Neural cell (in vitro differentiated cells): ENCODE measurements around the gene KCNQ2.

Experiments
- EP300 ChIP-seq: fragments of 450-650 bp; conservative IDR thresholded peaks from 2 replicates; pipeline ENCODE4 v1.6.1; 2014; ENCODE audit warnings: antibody characterized with exemption, mild to moderate bottlenecking, moderate library complexity; ENCODE audit not compliant: poor library complexity, severe bottlenecking
- EZH2 ChIP-seq: fragments of 200-600, 300-800 bp; shearing (Covaris generic), sonication (generic); IDR thresholded peaks from 2 replicates; pipeline ENCODE4 v1.6.1; 2014; ENCODE audit warnings: antibody characterized with exemption, low read length, borderline replicate concordance, mild to moderate bottlenecking; ENCODE audit not compliant: insufficient read depth, poor library complexity, severe bottlenecking
- POLR2AphosphoS5 ChIP-seq: IDR thresholded peaks from 2 replicates; pipeline ENCODE4 v1.6.1; 2012
- RAD21 ChIP-seq: fragments of 450-650 bp; conservative IDR thresholded peaks from 2 replicates; pipeline ENCODE4 v1.6.1; 2014; ENCODE audit warnings: antibody characterized with exemption, mild to moderate bottlenecking, moderate library complexity
- SMC3 ChIP-seq: fragments of 450-650 bp; conservative IDR thresholded peaks from 2 replicates; pipeline ENCODE4 v1.6.1; 2014; ENCODE audit warnings: antibody characterized with exemption, mild to moderate bottlenecking, moderate library complexity; ENCODE audit not compliant: poor library complexity
- TF ChIP-seq, protein P1 (sequence below): fragments of 450-650 bp; IDR thresholded peaks from 2 replicates; pipeline ENCODE4 v1.5.1; 2014; ENCODE audit warnings: antibody characterized with exemption, mild to moderate bottlenecking, moderate library complexity; ENCODE audit not compliant: poor library complexity, severe bottlenecking
- TF ChIP-seq, protein P2 (sequence below): IDR thresholded peaks from 2 replicates; pipeline ENCODE4 v1.6.1; 2012; ENCODE audit warnings: borderline replicate concordance

DNA sequence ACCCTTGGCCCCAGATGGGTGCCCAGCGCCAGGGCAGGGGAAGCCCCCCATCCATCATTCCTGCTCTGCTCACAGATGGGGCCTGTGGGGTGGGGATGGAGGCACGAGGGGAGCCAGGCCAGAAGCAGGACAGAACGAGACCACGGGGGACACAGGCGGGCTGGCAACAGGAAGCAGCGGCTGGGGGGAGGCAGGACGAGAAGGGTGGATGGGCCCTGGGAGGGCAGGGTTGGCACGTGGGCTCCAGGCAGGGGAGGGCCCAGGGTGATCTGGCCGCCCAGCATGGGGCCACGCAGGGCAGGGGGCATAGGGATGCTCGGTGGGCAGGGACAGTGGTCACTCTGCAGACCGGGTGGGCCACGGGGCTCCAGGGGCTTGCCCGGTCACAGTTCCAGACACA, 41.6 kb downstream of the KCNQ2 start:
- no peak for TF ChIP-seq EP300
- TF ChIP-seq, protein P1, sequence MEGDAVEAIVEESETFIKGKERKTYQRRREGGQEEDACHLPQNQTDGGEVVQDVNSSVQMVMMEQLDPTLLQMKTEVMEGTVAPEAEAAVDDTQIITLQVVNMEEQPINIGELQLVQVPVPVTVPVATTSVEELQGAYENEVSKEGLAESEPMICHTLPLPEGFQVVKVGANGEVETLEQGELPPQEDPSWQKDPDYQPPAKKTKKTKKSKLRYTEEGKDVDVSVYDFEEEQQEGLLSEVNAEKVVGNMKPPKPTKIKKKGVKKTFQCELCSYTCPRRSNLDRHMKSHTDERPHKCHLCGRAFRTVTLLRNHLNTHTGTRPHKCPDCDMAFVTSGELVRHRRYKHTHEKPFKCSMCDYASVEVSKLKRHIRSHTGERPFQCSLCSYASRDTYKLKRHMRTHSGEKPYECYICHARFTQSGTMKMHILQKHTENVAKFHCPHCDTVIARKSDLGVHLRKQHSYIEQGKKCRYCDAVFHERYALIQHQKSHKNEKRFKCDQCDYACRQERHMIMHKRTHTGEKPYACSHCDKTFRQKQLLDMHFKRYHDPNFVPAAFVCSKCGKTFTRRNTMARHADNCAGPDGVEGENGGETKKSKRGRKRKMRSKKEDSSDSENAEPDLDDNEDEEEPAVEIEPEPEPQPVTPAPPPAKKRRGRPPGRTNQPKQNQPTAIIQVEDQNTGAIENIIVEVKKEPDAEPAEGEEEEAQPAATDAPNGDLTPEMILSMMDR: no peak
- no peak for TF ChIP-seq EZH2
- no peak for TF ChIP-seq RAD21
- TF ChIP-seq POLR2AphosphoS5: no peak
- TF ChIP-seq, protein P2, sequence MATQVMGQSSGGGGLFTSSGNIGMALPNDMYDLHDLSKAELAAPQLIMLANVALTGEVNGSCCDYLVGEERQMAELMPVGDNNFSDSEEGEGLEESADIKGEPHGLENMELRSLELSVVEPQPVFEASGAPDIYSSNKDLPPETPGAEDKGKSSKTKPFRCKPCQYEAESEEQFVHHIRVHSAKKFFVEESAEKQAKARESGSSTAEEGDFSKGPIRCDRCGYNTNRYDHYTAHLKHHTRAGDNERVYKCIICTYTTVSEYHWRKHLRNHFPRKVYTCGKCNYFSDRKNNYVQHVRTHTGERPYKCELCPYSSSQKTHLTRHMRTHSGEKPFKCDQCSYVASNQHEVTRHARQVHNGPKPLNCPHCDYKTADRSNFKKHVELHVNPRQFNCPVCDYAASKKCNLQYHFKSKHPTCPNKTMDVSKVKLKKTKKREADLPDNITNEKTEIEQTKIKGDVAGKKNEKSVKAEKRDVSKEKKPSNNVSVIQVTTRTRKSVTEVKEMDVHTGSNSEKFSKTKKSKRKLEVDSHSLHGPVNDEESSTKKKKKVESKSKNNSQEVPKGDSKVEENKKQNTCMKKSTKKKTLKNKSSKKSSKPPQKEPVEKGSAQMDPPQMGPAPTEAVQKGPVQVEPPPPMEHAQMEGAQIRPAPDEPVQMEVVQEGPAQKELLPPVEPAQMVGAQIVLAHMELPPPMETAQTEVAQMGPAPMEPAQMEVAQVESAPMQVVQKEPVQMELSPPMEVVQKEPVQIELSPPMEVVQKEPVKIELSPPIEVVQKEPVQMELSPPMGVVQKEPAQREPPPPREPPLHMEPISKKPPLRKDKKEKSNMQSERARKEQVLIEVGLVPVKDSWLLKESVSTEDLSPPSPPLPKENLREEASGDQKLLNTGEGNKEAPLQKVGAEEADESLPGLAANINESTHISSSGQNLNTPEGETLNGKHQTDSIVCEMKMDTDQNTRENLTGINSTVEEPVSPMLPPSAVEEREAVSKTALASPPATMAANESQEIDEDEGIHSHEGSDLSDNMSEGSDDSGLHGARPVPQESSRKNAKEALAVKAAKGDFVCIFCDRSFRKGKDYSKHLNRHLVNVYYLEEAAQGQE: no peak
- TF ChIP-seq SMC3: no peak
